Caco-2 (cell line): ENCODE measurements around the gene CBX4. TPM values are rescaled to one million over a fixed set of nuclear protein-coding genes. Genes with fewer than 3 reads are reported as not detected.

ENCODE experiments used
- BruUV-seq: library from RNA; stranded (reverse); fragments of 400-500 nt; replicated peaks from 2 replicates; lab custom pipeline; 2021; lab: Mats Ljungman, UMichigan
- CTCF ChIA-PET: fragments of 300-600 bp; sonication (Branson Sonifier 250); formaldehyde crosslinking; loops from one replicate; lab custom pipeline; 2022; ENCODE audit warnings: antibody characterized with exemption; lab: Charles Lee
- POLR2A ChIA-PET: fragments of 300-600 bp; sonication (Branson Sonifier 250); formaldehyde crosslinking; loops from one replicate; lab custom pipeline; 2022; ENCODE audit warnings: antibody characterized with exemption; lab: Charles Lee
- DNase-seq, 2 experiments: peaks; one replicate each; pipeline versions ENCODE4 v3.0.0 to v3.0.0-alpha.2; 2020 to 2022
- H3K27me3 ChIP-seq: replicated peaks from 2 replicates; pipeline ENCODE4 v1.6.0; 2011; ENCODE audit warnings: low read length; ENCODE audit not compliant: control insufficient read depth, insufficient read depth
- H3K36me3 ChIP-seq: 2 replicates; pipeline ENCODE4 v1.5.1; 2011; ENCODE audit warnings: low read length; ENCODE audit not compliant: control insufficient read depth, insufficient read depth
- H3K4me1 ChIP-seq: fragments of 250-450 bp; sonication (Bioruptor Pico); 2 replicates; pipeline ENCODE4 v1.5.1; 2020; ENCODE audit warnings: mild to moderate bottlenecking
- H3K4me3 ChIP-seq: 2 replicates; pipeline ENCODE4 v1.5.1; 2011; ENCODE audit warnings: low read depth, mild to moderate bottlenecking, control low read depth, low read length
- H3K9me3 ChIP-seq: fragments of 250-450 bp; sonication (Bioruptor Pico); 2 replicates; pipeline ENCODE4 v1.5.1; 2020; ENCODE audit warnings: mild to moderate bottlenecking, moderate library complexity
- H3K27ac Mint-ChIP-seq: one replicate; pipeline ENCODE4 v1.8.0; 2022; ENCODE audit warnings: mixed read lengths; ENCODE audit not compliant: unreplicated experiment
- H3K27me3 Mint-ChIP-seq: one replicate; pipeline ENCODE4 v1.8.0; 2022; ENCODE audit warnings: mixed read lengths; ENCODE audit not compliant: insufficient read depth, unreplicated experiment
- H3K36me3 Mint-ChIP-seq: one replicate; pipeline ENCODE4 v1.8.0; 2022; ENCODE audit warnings: mild to moderate bottlenecking, mixed read lengths; ENCODE audit not compliant: insufficient read depth, unreplicated experiment
- H3K4me1 Mint-ChIP-seq: one replicate; pipeline ENCODE4 v1.8.0; 2022; ENCODE audit warnings: low read depth, mixed read lengths; ENCODE audit not compliant: unreplicated experiment
- H3K4me3 Mint-ChIP-seq: one replicate; pipeline ENCODE4 v1.8.0; 2022; ENCODE audit warnings: mild to moderate bottlenecking, moderate library complexity, mixed read lengths; ENCODE audit not compliant: unreplicated experiment
- H3K9me3 Mint-ChIP-seq: one replicate; pipeline ENCODE4 v1.8.0; 2022; ENCODE audit warnings: mixed read lengths; ENCODE audit not compliant: unreplicated experiment
- CTCF ChIP-seq, 2 experiments: fragments of 200-600 bp in 1 of 2; IDR thresholded peaks; 1 replicate in 1 of 2; 2 replicates in 1 of 2; pipeline versions ENCODE4 v1.5.1 to v1.8.0; 2011 to 2022; ENCODE audit warnings: antibody characterized with exemption in 1 of 2, control low read depth in 1 of 2, inconsistent platforms in 1 of 2, low read depth in 1 of 2, low read length in 1 of 2, mild to moderate bottlenecking in 1 of 2, moderate library complexity in 1 of 2; ENCODE audit not compliant: insufficient read depth in 1 of 2, severe bottlenecking in 1 of 2, unreplicated experiment in 1 of 2
- intact Hi-C: fragments of 100-400 bp; cut with micrococcal nuclease; formaldehyde crosslinking; loops from one replicate; pipeline ENCODE4 v1.10.0; 2022; ENCODE audit not compliant: unreplicated experiment
- total RNA-seq: library from RNA; stranded (reverse); gene quantifications from 2 replicates; pipeline ENCODE4 v1.2.3, GENCODE V29; 2022

The CBX4 gene
- total RNA-seq, 1 experiment from 2014 or later: 114 TPM

GRCh38 chr17:79813297-79814126 lies 25.7 kb downstream of the CBX4 start:
- Histone ChIP-seq H3K4me1 (peaks cover 36% of the 10 kb centered on the region), H3K9me3 (no peaks in the 10 kb centered on the region), H3K4me3 (peak overlapping the region; percentile 40), H3K27me3 (no peaks in the 10 kb centered on the region), H3K36me3 (no peaks in the 10 kb centered on the region)
- H3K4me1 Mint-ChIP-seq: peaks cover 6% of the 10 kb centered on the region
- TF ChIP-seq CTCF (IDR thresholded peaks at IDR 0.05; ENCODE audit: insufficient read depth in 1 of 2, low read depth in 1 of 2, low read length in 1 of 2, severe bottlenecking in 1 of 2, unreplicated experiment in 1 of 2): no peak
- ChIA-PET POLR2A (interaction anchor here (1.0 kb wide), 1 partner anchor 26 kb away, joined by 9 read pairs; the partner anchor contains the start of gene CBX4), CTCF (interaction anchor here (0.6 to 3.7 kb wide), 2 partner anchors 27 to 726 kb away, joined by 3 to 56 read pairs; partner anchors contain the start of gene CBX4)
- DNase-seq: peak; percentile 50 to 55
- no TSS peak for BruUV-seq
- H3K9me3 Mint-ChIP-seq: no peaks in the 10 kb centered on the region
- H3K36me3 Mint-ChIP-seq: no peaks in the 10 kb centered on the region
- peak overlapping the region; percentile 80 for H3K27ac Mint-ChIP-seq
- intact Hi-C loops: no loop called here
- H3K4me3 Mint-ChIP-seq: peak overlapping the region; percentile 65
- H3K27me3 Mint-ChIP-seq: no peaks in the 10 kb centered on the region

GRCh38 chr17:79812353-79813258 lies 26.6 kb downstream of the CBX4 start:
- BruUV-seq: no TSS peak
- H3K4me3 ChIP-seq: peak overlapping the region; percentile 40
- H3K27me3 ChIP-seq: no peaks in the 10 kb centered on the region
- H3K36me3 ChIP-seq: no peaks in the 10 kb centered on the region
- no peaks in the 10 kb centered on the region for H3K36me3 Mint-ChIP-seq
- CTCF ChIA-PET: interaction anchor here (0.6 to 3.7 kb wide), 8 partner anchors 12 to 103 kb away, joined by 3 to 56 read pairs (median 14); partner anchors contain the start of genes CBX4 and CBX8
- no peak for TF ChIP-seq CTCF (IDR thresholded peaks at IDR 0.05; ENCODE audit: insufficient read depth in 1 of 2, low read depth in 1 of 2, low read length in 1 of 2, severe bottlenecking in 1 of 2, unreplicated experiment in 1 of 2)
- intact Hi-C loops: no loop called here
- DNase-seq: no peak
- peaks cover 6% of the 10 kb centered on the region for H3K4me1 Mint-ChIP-seq
- peak overlapping the region; percentile 81 for H3K4me3 Mint-ChIP-seq
- H3K27ac Mint-ChIP-seq: peak overlapping the region; percentile 61
- no peaks in the 10 kb centered on the region for H3K27me3 Mint-ChIP-seq
- H3K4me1 ChIP-seq: peaks cover 36% of the 10 kb centered on the region
- POLR2A ChIA-PET: interaction anchor here (2.9 kb wide), 1 partner anchor 29 kb away, joined by 22 read pairs; no protein-coding TSS in a partner anchor
- no peaks in the 10 kb centered on the region for H3K9me3 ChIP-seq
- H3K9me3 Mint-ChIP-seq: no peaks in the 10 kb centered on the region
